Caco-2 (cell line): ENCODE measurements around the gene MACROD2. TPM values are rescaled to one million over a fixed set of nuclear protein-coding genes. Genes with fewer than 3 reads are reported as not detected.

Source experiments
- BruUV-seq: library from RNA; stranded (reverse); fragments of 400-500 nt; replicated peaks from 2 replicates; lab custom pipeline; 2021; lab: Mats Ljungman, UMichigan
- CTCF ChIA-PET: fragments of 300-600 bp; sonication (Branson Sonifier 250); formaldehyde crosslinking; loops from one replicate; lab custom pipeline; 2022; ENCODE audit warnings: antibody characterized with exemption; lab: Charles Lee
- POLR2A ChIA-PET: fragments of 300-600 bp; sonication (Branson Sonifier 250); formaldehyde crosslinking; loops from one replicate; lab custom pipeline; 2022; ENCODE audit warnings: antibody characterized with exemption; lab: Charles Lee
- DNase-seq, 2 experiments: peaks; one replicate each; pipeline versions ENCODE4 v3.0.0 to v3.0.0-alpha.2; 2020 to 2022
- H3K27me3 ChIP-seq: replicated peaks from 2 replicates; pipeline ENCODE4 v1.6.0; 2011; ENCODE audit warnings: low read length; ENCODE audit not compliant: control insufficient read depth, insufficient read depth
- H3K36me3 ChIP-seq: 2 replicates; pipeline ENCODE4 v1.5.1; 2011; ENCODE audit warnings: low read length; ENCODE audit not compliant: control insufficient read depth, insufficient read depth
- H3K4me1 ChIP-seq: fragments of 250-450 bp; sonication (Bioruptor Pico); 2 replicates; pipeline ENCODE4 v1.5.1; 2020; ENCODE audit warnings: mild to moderate bottlenecking
- H3K4me3 ChIP-seq: 2 replicates; pipeline ENCODE4 v1.5.1; 2011; ENCODE audit warnings: low read depth, mild to moderate bottlenecking, control low read depth, low read length
- H3K9me3 ChIP-seq: fragments of 250-450 bp; sonication (Bioruptor Pico); 2 replicates; pipeline ENCODE4 v1.5.1; 2020; ENCODE audit warnings: mild to moderate bottlenecking, moderate library complexity
- H3K27ac Mint-ChIP-seq: one replicate; pipeline ENCODE4 v1.8.0; 2022; ENCODE audit warnings: mixed read lengths; ENCODE audit not compliant: unreplicated experiment
- H3K27me3 Mint-ChIP-seq: one replicate; pipeline ENCODE4 v1.8.0; 2022; ENCODE audit warnings: mixed read lengths; ENCODE audit not compliant: insufficient read depth, unreplicated experiment
- H3K36me3 Mint-ChIP-seq: one replicate; pipeline ENCODE4 v1.8.0; 2022; ENCODE audit warnings: mild to moderate bottlenecking, mixed read lengths; ENCODE audit not compliant: insufficient read depth, unreplicated experiment
- H3K4me1 Mint-ChIP-seq: one replicate; pipeline ENCODE4 v1.8.0; 2022; ENCODE audit warnings: low read depth, mixed read lengths; ENCODE audit not compliant: unreplicated experiment
- H3K4me3 Mint-ChIP-seq: one replicate; pipeline ENCODE4 v1.8.0; 2022; ENCODE audit warnings: mild to moderate bottlenecking, moderate library complexity, mixed read lengths; ENCODE audit not compliant: unreplicated experiment
- H3K9me3 Mint-ChIP-seq: one replicate; pipeline ENCODE4 v1.8.0; 2022; ENCODE audit warnings: mixed read lengths; ENCODE audit not compliant: unreplicated experiment
- CTCF ChIP-seq, 2 experiments: fragments of 200-600 bp in 1 of 2; IDR thresholded peaks; 1 replicate in 1 of 2; 2 replicates in 1 of 2; pipeline versions ENCODE4 v1.5.1 to v1.8.0; 2011 to 2022; ENCODE audit warnings: antibody characterized with exemption in 1 of 2, control low read depth in 1 of 2, inconsistent platforms in 1 of 2, low read depth in 1 of 2, low read length in 1 of 2, mild to moderate bottlenecking in 1 of 2, moderate library complexity in 1 of 2; ENCODE audit not compliant: insufficient read depth in 1 of 2, severe bottlenecking in 1 of 2, unreplicated experiment in 1 of 2
- intact Hi-C: fragments of 100-400 bp; cut with micrococcal nuclease; formaldehyde crosslinking; loops from one replicate; pipeline ENCODE4 v1.10.0; 2022; ENCODE audit not compliant: unreplicated experiment
- total RNA-seq: library from RNA; stranded (reverse); gene quantifications from 2 replicates; pipeline ENCODE4 v1.2.3, GENCODE V29; 2022

Gene MACROD2
- total RNA-seq, 1 experiment from 2014 or later, result 6.4 TPM

GRCh38 chr20:14375416-14375985, 380.2 kb downstream of the MACROD2 start:
- Histone ChIP-seq H3K9me3 (no peaks in the 10 kb centered on the region), H3K27me3 (no peaks in the 10 kb centered on the region), H3K36me3 (no peaks in the 10 kb centered on the region), H3K4me1 (peaks cover 19% of the 10 kb centered on the region), H3K4me3 (no peak overlapping the region)
- Mint-ChIP-seq H3K4me3 (no peak overlapping the region), H3K9me3 (no peaks in the 10 kb centered on the region), H3K27ac (no peak overlapping the region), H3K36me3 (no peaks in the 10 kb centered on the region), H3K4me1 (peaks cover 17% of the 10 kb centered on the region), H3K27me3 (no peaks in the 10 kb centered on the region)
- TF ChIP-seq CTCF (IDR thresholded peaks at IDR 0.05; ENCODE audit: insufficient read depth in 1 of 2, low read depth in 1 of 2, low read length in 1 of 2, severe bottlenecking in 1 of 2, unreplicated experiment in 1 of 2), result no peak
- DNase-seq, result no peak
- CTCF ChIA-PET, result no interaction called here
- POLR2A ChIA-PET, result interaction anchor here (0.7 kb wide), 1 partner anchor 38 kb away, joined by 3 read pairs; the partner anchor contains the start of gene FLRT3
- no TSS peak for BruUV-seq
- intact Hi-C loops, result no loop called here

GRCh38 chr20:14378326-14378725, 383.0 kb downstream of the MACROD2 start:
- H3K4me3 ChIP-seq, result no peak overlapping the region

GRCh38 chr20:14383335-14383734, 388.0 kb downstream of the MACROD2 start:
- Mint-ChIP-seq H3K4me3 (no peak overlapping the region), H3K27me3 (no peaks in the 10 kb centered on the region), H3K27ac (no peak overlapping the region), H3K9me3 (peaks cover 22% of the 10 kb centered on the region), H3K36me3 (no peaks in the 10 kb centered on the region), H3K4me1 (peaks cover 6% of the 10 kb centered on the region)
- no peak for DNase-seq
- no TSS peak for BruUV-seq
- ChIA-PET POLR2A (no interaction called here), CTCF (no interaction called here)
- 0 out of 2 replicates have a peak, but pooled peaks cover 3% of the 10 kb centered on the region for H3K9me3 ChIP-seq
- H3K36me3 ChIP-seq, result no peaks in the 10 kb centered on the region
- H3K4me1 ChIP-seq, result peaks cover 7% of the 10 kb centered on the region
- intact Hi-C loops, result no loop called here
- no peak for TF ChIP-seq CTCF (IDR thresholded peaks at IDR 0.05; ENCODE audit: insufficient read depth in 1 of 2, low read depth in 1 of 2, low read length in 1 of 2, severe bottlenecking in 1 of 2, unreplicated experiment in 1 of 2)
- no peaks in the 10 kb centered on the region for H3K27me3 ChIP-seq
- no peak overlapping the region for H3K4me3 ChIP-seq

More at GRCh38 chr20:14378326-14378725, 383.0 kb downstream of the MACROD2 start:
- no peak for TF ChIP-seq CTCF (IDR thresholded peaks at IDR 0.05; ENCODE audit: insufficient read depth in 1 of 2, low read depth in 1 of 2, low read length in 1 of 2, severe bottlenecking in 1 of 2, unreplicated experiment in 1 of 2)
- ChIA-PET CTCF (no interaction called here), POLR2A (interaction anchor here (0.7 kb wide), 1 partner anchor 41 kb away, joined by 3 read pairs; the partner anchor contains the start of gene FLRT3)
- H3K36me3 Mint-ChIP-seq, result no peaks in the 10 kb centered on the region
- Histone ChIP-seq H3K4me1 (peaks cover 19% of the 10 kb centered on the region), H3K36me3 (no peaks in the 10 kb centered on the region), H3K9me3 (no peaks in the 10 kb centered on the region), H3K27me3 (no peaks in the 10 kb centered on the region)
- H3K27ac Mint-ChIP-seq, result no peak overlapping the region
- peak in 1 of 2 experiments; percentile 28 for DNase-seq
- no TSS peak for BruUV-seq
- H3K9me3 Mint-ChIP-seq, result no peaks in the 10 kb centered on the region
- no peaks in the 10 kb centered on the region for H3K27me3 Mint-ChIP-seq
- H3K4me3 Mint-ChIP-seq, result no peak overlapping the region
- intact Hi-C loops, result no loop called here
- H3K4me1 Mint-ChIP-seq, result peaks cover 17% of the 10 kb centered on the region
